Liver (tissue), 9 donors: ENCODE data around the gene CPNE5. TPM values are rescaled to one million over a fixed set of nuclear protein-coding genes. Genes with fewer than 3 reads are reported as not detected.
A peak's percentile ranks its signal among the peaks of the same experiment; 100 is the strongest.

ENCODE experiments used
- DNase-seq: peaks from one replicate; pipeline ENCODE4 v3.0.0-alpha.2; 2017; ENCODE audit warnings: low spot score
- H3K27ac ChIP-seq, 2 donors: one replicate each; pipeline ENCODE4 v1.7.0; 2013; ENCODE audit warnings: inconsistent platforms in 2 of 2, low read length in 2 of 2, control low read depth in 1 of 2, low read depth in 1 of 2, mild to moderate bottlenecking in 1 of 2
- H3K27me3 ChIP-seq, 4 donors: one replicate each; pipeline versions ENCODE4 v1.6.1 to v1.7.0; 2013; ENCODE audit warnings: low read length in 3 of 4, inconsistent platforms in 1 of 4, mild to moderate bottlenecking in 1 of 4, moderate library complexity in 1 of 4; ENCODE audit not compliant: control insufficient read depth in 4 of 4, insufficient read depth in 4 of 4
- H3K36me3 ChIP-seq, 4 donors: one replicate each; pipeline versions ENCODE4 v1.6.1 to v1.7.0; 2013; ENCODE audit warnings: low read length in 3 of 4, mild to moderate bottlenecking in 3 of 4, low read depth in 1 of 4, moderate library complexity in 1 of 4; ENCODE audit not compliant: control insufficient read depth in 4 of 4, insufficient read depth in 3 of 4
- H3K4me1 ChIP-seq, 4 donors: one replicate each; pipeline versions ENCODE4 v1.6.1 to v1.7.0; 2013; ENCODE audit warnings: low read length in 3 of 4, mild to moderate bottlenecking in 3 of 4, moderate library complexity in 1 of 4; ENCODE audit not compliant: control insufficient read depth in 4 of 4, insufficient read depth in 4 of 4
- H3K4me3 ChIP-seq, 3 donors: one replicate each; pipeline versions ENCODE4 v1.6.1 to v1.7.0; 2013; ENCODE audit warnings: low read length in 3 of 3, control low read depth in 1 of 3, low read depth in 1 of 3, mild to moderate bottlenecking in 1 of 3
- H3K9ac ChIP-seq, 2 donors: one replicate each; pipeline ENCODE4 v1.7.0; 2013; ENCODE audit warnings: low read length in 2 of 2, mild to moderate bottlenecking in 2 of 2, moderate library complexity in 2 of 2, control low read depth in 1 of 2, low read depth in 1 of 2
- H3K9me3 ChIP-seq, 4 donors: one replicate each; pipeline versions ENCODE4 v1.6.1 to v1.7.0; 2013; ENCODE audit warnings: low read length in 3 of 4; ENCODE audit not compliant: control insufficient read depth in 4 of 4
- ATF3 ChIP-seq: IDR thresholded peaks from 2 replicates; pipeline ENCODE4 v1.6.1; 2016; ENCODE audit warnings: antibody characterized with exemption
- EGR1 ChIP-seq, 2 donors: IDR thresholded peaks; 2 replicates each; pipeline ENCODE4 v1.6.1; 2016 to 2018; ENCODE audit warnings: antibody characterized with exemption in 2 of 2, low read depth in 2 of 2
- HNF4A ChIP-seq, 2 donors: conservative IDR thresholded peaks; 2 replicates each; pipeline ENCODE4 v1.6.1; 2016; ENCODE audit warnings: antibody characterized with exemption in 2 of 2, mild to moderate bottlenecking in 2 of 2
- HNF4G ChIP-seq: IDR thresholded peaks from 2 replicates; pipeline ENCODE4 v1.6.1; 2016; ENCODE audit warnings: antibody characterized with exemption
- JUND ChIP-seq, 2 donors: IDR thresholded peaks; 2 replicates each; pipeline ENCODE4 v1.6.1; 2016; ENCODE audit warnings: antibody characterized with exemption in 2 of 2
- RAD21 ChIP-seq, 2 donors: IDR thresholded peaks; 2 replicates each; pipeline ENCODE4 v1.6.1; 2016; ENCODE audit warnings: antibody characterized with exemption in 2 of 2, mild to moderate bottlenecking in 2 of 2
- REST ChIP-seq: IDR thresholded peaks from 2 replicates; pipeline ENCODE4 v1.6.1; 2016; ENCODE audit warnings: antibody characterized with exemption, mild to moderate bottlenecking
- SP1 ChIP-seq: IDR thresholded peaks from 2 replicates; pipeline ENCODE4 v1.6.1; 2018; ENCODE audit warnings: antibody characterized with exemption, mild to moderate bottlenecking
- TAF1 ChIP-seq: conservative IDR thresholded peaks from 2 replicates; pipeline ENCODE4 v1.6.1; 2016; ENCODE audit warnings: antibody characterized with exemption, mild to moderate bottlenecking
- YY1 ChIP-seq: IDR thresholded peaks from 2 replicates; pipeline ENCODE4 v1.6.1; 2016; ENCODE audit warnings: antibody characterized with exemption, mild to moderate bottlenecking
- ZBTB33 ChIP-seq: IDR thresholded peaks from 2 replicates; pipeline ENCODE4 v1.6.1; 2016; ENCODE audit warnings: antibody characterized with exemption
- WGBS: extraction: QIAGEN DNeasy Blood & Tissue Kit; methylation state at CpG from one replicate; pipeline ENCODE4 v1.1.7; 2013; 5-methylcytosine and 5-hydroxymethylcytosine counted together
- polyA plus RNA-seq, 2 donors: library from polyadenylated mRNA; stranded (reverse) in 1 of 2; unstranded in 1 of 2; fragments of 200-250 nt in 1 of 2; fragments of >200 nt in 1 of 2; fragmentation: Nextera tagmentation in 1 of 2; extraction: Ambion mirVana in 1 of 2; gene quantifications; one replicate each; pipeline versions ENCODE4 v1.2.1 to v1.2.3, GENCODE V29; 2013 to 2015
- total RNA-seq, 2 donors: library from RNA; depleted of rRNA; stranded (reverse); fragments of >200 nt; gene quantifications; one replicate each; pipeline ENCODE4 v1.2.3, GENCODE V29; 2014
- TF ChIP-seq, protein P1 (sequence below): IDR thresholded peaks from 2 replicates; pipeline ENCODE4 v1.6.1; 2016; ENCODE audit warnings: antibody characterized with exemption
- TF ChIP-seq, protein P2 (sequence below): fragments of 150-350 bp; IDR thresholded peaks from 2 replicates; pipeline ENCODE4 v1.5.1; 2017; ENCODE audit warnings: improper control_type of control experiment, low read depth, low read length; ENCODE audit not compliant: missing input control
- donor health status: healthy.
- donor health status: healthy.
- donor health status: healthy.
- donor health status: healthy.
- donor health status: healthy.

The CPNE5 gene
- total and polyA plus RNA-seq, 4 donors: 0.24 to 1.1 (median 0.44) TPM

GRCh38 chr6:36873612-36874442, 34.6 kb upstream of the CPNE5 start:
- H3K9me3 ChIP-seq: no peaks in the 10 kb centered on the region
- TF ChIP-seq, protein P1, sequence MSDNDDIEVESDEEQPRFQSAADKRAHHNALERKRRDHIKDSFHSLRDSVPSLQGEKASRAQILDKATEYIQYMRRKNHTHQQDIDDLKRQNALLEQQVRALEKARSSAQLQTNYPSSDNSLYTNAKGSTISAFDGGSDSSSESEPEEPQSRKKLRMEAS: no peak
- TF ChIP-seq, protein P2, sequence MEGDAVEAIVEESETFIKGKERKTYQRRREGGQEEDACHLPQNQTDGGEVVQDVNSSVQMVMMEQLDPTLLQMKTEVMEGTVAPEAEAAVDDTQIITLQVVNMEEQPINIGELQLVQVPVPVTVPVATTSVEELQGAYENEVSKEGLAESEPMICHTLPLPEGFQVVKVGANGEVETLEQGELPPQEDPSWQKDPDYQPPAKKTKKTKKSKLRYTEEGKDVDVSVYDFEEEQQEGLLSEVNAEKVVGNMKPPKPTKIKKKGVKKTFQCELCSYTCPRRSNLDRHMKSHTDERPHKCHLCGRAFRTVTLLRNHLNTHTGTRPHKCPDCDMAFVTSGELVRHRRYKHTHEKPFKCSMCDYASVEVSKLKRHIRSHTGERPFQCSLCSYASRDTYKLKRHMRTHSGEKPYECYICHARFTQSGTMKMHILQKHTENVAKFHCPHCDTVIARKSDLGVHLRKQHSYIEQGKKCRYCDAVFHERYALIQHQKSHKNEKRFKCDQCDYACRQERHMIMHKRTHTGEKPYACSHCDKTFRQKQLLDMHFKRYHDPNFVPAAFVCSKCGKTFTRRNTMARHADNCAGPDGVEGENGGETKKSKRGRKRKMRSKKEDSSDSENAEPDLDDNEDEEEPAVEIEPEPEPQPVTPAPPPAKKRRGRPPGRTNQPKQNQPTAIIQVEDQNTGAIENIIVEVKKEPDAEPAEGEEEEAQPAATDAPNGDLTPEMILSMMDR: no peak
- TF ChIP-seq RAD21 (IDR thresholded peaks at IDR 0.05): no peak
- no peak for TF ChIP-seq JUND (IDR thresholded peaks at IDR 0.05)
- no peak for TF ChIP-seq ZBTB33
- TF ChIP-seq SP1: no peak
- TF ChIP-seq HNF4A (conservative IDR thresholded peaks at IDR 0.05): no peak
- H3K9ac ChIP-seq: peak overlapping the region; percentile 86 to 92
- peaks cover 0 to 4% (median 0%) of the 10 kb centered on the region in 4 donors for H3K27me3 ChIP-seq
- no peaks in the 10 kb centered on the region for H3K36me3 ChIP-seq
- peaks cover 3 to 21% (median 12%) of the 10 kb centered on the region in 4 donors for H3K4me1 ChIP-seq
- H3K27ac ChIP-seq: peak overlapping the region; percentile 87 to 90
- no peak for DNase-seq
- H3K4me3 ChIP-seq: peak overlapping the region; percentile 86 to 91 (median 91)
- WGBS: 14% methylated on average over 11 of the region's 11 CpGs

GRCh38 chr6:36873115-36873514, 33.9 kb upstream of the CPNE5 start:
- Histone ChIP-seq H3K4me1 (peaks cover 3 to 21% (median 12%) of the 10 kb centered on the region in 4 donors), H3K27ac (no peak overlapping the region), H3K9ac (no peak overlapping the region), H3K36me3 (no peaks in the 10 kb centered on the region), H3K9me3 (no peaks in the 10 kb centered on the region), H3K27me3 (peaks cover 0 to under 1% (median 0%) of the 10 kb centered on the region in 4 donors), H3K4me3 (no peak overlapping the region)
- 93% methylated on average over 1 of the region's 1 CpG for WGBS
- TF ChIP-seq, protein P1: no peak
- TF ChIP-seq, protein P2: no peak
- no peak for TF ChIP-seq HNF4G
- no peak for TF ChIP-seq RAD21 (IDR thresholded peaks at IDR 0.05)
- no peak for TF ChIP-seq EGR1 (IDR thresholded peaks at IDR 0.05; ENCODE audit: low read depth in 2 of 2)
- no peak for TF ChIP-seq TAF1
- no peak for TF ChIP-seq JUND (IDR thresholded peaks at IDR 0.05)
- no peak for TF ChIP-seq SP1
- no peak for TF ChIP-seq YY1
- TF ChIP-seq REST: no peak
- TF ChIP-seq ZBTB33: no peak
- TF ChIP-seq ATF3: no peak
- DNase-seq: no peak
